Stimulated activated CD8-positive, alpha-beta memory T cell treated with anti-CD3 and anti-CD28 coated beads, Interleukin-12 subunit alpha, Interleukin-12 subunit beta, amount 100 ng/mL, for 24 hours (primary cell): ENCODE data around the gene GFI1.
"Not testable (repeated sequence)": the region's sequence is repeated elsewhere in the genome, so short reads cannot be mapped to it uniquely, and the experiment has no call there.

Experiments used
- DNase-seq: peaks from one replicate; pipeline ENCODE4 v3.0.0-alpha.2; 2020; ENCODE audit errors: extremely low read depth

Gene GFI1

DNA sequence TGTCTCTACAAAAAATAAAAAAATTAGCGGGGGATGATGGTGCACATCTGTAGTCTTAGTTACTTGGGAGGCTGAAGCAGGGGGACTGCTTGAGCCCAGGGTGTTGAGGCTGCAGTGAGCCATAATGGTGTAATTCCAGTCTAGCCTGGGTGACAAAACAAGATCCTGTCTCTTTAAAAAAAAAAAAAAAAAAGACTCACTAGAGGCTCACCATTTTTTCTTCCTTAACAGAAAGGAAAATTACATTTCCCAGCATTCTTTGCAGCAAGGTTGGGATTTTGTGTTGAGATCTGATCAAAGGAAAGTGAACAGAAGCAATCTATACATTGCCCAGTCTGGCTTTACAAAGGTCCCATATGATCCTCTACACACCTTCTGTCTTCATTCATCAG lies 21.5 kb downstream of the GFI1 start:
- no peak for DNase-seq

GRCh38 chr1:92464588-92465255 lies 22.0 kb downstream of the GFI1 start:
- DNase-seq: no peak

GRCh38 chr1:92461364-92462097 lies 25.2 kb downstream of the GFI1 start:
- DNase-seq: no peak

GRCh38 chr1:92459871-92460320 lies 26.8 kb downstream of the GFI1 start:
- DNase-seq: no peak

- no peak for DNase-seq
These were observed 28.6 kb downstream of the GFI1 start for GRCh38 chr1:92458146-92458545.

DNA sequence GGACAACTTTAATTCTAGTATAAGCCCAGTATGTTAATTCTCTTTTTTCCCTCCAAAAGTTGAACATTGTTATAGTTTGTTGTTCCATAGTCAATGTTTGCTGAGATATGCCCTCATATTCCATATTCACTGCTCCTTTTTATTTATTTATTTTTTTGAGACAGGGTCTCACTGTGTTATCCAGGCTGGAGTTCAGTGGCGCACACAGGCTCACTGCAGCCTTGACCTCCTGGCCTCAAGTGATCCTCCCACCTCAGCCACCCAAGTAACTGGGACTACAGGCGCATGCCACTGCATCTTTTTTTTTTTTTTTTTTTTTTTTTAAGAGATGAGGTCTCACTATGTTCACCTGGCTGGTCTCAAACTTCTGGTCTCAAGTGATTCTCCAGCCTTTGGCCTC lies 38.7 kb downstream of the GFI1 start:
- no peak for DNase-seq

- DNase-seq: no peak
These were observed 39.6 kb downstream of the GFI1 start for GRCh38 chr1:92447033-92447681.

- no peak for DNase-seq
These were observed 40.2 kb downstream of the GFI1 start for GRCh38 chr1:92446546-92446945.

DNA sequence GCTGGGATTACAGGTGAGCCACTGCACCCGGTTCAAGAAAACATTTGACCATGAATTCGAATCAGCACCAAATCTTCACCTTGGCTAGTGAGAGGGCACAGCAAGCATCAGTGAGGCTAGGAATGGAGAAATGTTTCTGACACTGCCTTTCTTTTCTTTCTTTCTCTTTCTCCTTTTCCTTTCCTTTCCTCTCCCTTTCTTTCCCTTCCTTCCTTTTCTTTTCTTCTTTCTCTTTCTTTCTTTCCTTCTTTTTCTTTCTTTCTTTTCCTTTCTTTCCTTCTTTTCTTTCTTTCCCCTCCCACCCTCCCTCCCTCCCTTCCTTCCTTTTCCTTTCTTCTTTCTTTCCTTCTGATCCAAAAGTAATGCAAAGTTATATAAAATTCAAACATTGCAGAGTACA lies 40.9 kb downstream of the GFI1 start:
- no peak for DNase-seq

- DNase-seq: no peak
These were observed 42.4 kb downstream of the GFI1 start for GRCh38 chr1:92444351-92444750.

DNA sequence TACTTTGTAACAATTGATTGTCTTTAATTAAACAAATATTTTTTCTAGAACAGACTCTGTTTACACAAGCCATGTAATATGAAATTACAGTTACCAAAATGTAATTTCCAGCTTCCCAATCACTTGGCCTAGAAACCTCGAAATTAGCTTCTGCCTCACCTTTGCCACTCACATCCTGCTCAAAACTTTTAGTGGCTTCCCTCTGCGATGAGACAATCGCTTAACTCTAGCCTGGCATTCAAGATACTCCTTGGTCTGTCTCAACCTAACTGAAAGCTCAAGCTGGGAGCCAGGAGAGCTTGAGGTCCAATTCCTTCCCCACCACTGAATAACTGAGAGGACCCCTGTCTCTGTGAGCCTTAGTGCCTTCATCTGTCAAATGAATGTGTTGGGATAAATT lies 42.8 kb downstream of the GFI1 start:
- DNase-seq: no peak

- no peak for DNase-seq
These were observed 44.4 kb downstream of the GFI1 start for GRCh38 chr1:92442351-92442750.

- DNase-seq: no peak
These were observed 44.9 kb downstream of the GFI1 start for GRCh38 chr1:92441697-92442342.

DNA sequence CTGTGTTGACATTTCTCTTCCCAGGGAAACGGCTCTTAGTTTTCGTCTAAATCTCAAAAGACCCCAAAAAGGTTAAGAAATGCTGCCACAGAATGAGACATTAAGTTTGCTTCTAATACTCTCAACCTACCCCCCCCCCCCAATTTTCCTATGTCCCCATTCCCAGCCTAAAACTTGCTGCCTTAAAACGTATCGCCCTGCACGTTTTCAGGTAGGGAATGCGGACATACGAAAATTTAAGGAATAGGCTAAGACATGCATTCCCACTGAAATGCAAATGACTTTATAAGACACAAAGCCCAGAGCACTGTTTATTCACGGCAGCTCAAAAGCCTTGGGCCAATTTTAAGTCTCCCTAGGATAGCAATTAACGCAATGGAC lies 45.4 kb downstream of the GFI1 start:
- no peak for DNase-seq

DNA sequence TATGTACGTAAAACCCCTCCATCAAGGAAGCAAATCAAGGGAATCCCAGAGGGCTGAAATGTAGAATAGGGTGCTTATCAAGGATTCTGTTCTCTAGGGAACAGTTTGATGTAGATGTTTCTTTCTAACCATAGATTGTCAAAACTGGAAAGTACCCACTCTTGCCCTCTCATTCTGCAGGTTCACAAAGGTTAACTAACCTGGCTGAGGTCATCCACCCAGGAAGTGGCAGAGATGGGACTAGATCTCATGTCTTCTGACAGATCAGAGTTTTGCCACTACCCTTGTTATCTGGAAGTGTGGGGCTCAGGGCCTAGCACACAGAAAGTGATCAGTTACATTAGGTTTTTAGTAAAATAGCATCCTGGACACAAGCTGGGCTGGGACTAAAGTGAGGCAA lies 47.4 kb downstream of the GFI1 start:
- no peak for DNase-seq

GRCh38 chr1:92434572-92434971 lies 52.2 kb downstream of the GFI1 start:
- not testable (repeated sequence) for DNase-seq

GRCh38 chr1:92430030-92430429 lies 56.7 kb downstream of the GFI1 start:
- DNase-seq: no peak

GRCh38 chr1:92425617-92426016 lies 61.1 kb downstream of the GFI1 start:
- no peak for DNase-seq
